VCaP (cell line): Measurements from ENCODE around the gene GMPS.

Source experiments
- H3K27ac ChIP-seq: fragments of 450-650 bp; 2 replicates; pipeline ENCODE4 v1.5.1; 2017
- TF ChIP-seq, protein P1 (sequence below): fragments of 450-650 bp; conservative IDR thresholded peaks from 2 replicates; pipeline ENCODE4 v1.5.1; 2017; ENCODE audit warnings: mild to moderate bottlenecking, moderate library complexity

Gene GMPS

DNA sequence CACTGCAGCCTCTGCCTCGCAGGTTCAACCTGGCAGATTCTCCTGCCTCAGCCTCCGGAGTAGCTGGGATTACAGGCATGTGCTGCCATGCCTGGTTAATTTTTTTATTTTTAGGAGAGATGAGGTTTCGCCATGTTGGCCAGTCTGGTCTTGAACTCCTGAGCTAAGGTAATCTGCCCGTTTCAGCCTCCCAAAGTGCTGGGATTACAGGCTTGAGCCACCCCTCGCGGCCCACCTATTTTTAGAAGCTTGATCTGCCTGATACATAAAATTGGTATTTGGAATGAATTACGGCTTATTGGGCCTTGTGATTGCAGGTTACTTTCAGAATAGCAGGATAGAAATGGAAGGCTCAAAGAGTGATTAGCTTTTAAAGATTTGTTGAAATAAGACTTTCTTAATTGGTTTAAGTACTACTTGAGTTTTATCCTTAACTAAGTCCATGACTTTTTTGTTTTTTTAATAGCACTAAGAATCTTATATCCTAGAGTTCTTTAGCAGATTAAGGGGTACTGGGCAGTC is 25.0 kb downstream of the GMPS start:
- TF ChIP-seq, protein P1, sequence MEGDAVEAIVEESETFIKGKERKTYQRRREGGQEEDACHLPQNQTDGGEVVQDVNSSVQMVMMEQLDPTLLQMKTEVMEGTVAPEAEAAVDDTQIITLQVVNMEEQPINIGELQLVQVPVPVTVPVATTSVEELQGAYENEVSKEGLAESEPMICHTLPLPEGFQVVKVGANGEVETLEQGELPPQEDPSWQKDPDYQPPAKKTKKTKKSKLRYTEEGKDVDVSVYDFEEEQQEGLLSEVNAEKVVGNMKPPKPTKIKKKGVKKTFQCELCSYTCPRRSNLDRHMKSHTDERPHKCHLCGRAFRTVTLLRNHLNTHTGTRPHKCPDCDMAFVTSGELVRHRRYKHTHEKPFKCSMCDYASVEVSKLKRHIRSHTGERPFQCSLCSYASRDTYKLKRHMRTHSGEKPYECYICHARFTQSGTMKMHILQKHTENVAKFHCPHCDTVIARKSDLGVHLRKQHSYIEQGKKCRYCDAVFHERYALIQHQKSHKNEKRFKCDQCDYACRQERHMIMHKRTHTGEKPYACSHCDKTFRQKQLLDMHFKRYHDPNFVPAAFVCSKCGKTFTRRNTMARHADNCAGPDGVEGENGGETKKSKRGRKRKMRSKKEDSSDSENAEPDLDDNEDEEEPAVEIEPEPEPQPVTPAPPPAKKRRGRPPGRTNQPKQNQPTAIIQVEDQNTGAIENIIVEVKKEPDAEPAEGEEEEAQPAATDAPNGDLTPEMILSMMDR, result no peak
- H3K27ac ChIP-seq, result no peak overlapping the region

DNA sequence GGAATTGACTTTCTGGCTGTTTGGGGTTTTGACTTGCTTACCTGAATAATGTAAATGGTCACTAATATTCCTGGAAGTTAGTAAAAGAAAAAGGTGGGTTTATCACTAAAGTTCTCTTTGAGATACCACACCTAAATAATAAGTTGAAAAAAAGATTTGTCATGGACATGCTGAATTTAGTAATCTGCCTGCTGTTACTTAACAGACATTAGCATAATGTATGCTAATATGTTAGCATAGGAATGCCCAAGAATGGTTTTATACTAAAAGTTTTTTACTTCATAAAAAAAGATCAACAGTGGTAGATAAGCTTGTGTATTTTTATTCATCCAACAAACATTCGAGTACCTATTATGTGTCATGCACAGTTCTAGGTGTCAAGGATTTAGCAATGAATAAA is 36.5 kb downstream of the GMPS start:
- no peak overlapping the region for H3K27ac ChIP-seq

DNA sequence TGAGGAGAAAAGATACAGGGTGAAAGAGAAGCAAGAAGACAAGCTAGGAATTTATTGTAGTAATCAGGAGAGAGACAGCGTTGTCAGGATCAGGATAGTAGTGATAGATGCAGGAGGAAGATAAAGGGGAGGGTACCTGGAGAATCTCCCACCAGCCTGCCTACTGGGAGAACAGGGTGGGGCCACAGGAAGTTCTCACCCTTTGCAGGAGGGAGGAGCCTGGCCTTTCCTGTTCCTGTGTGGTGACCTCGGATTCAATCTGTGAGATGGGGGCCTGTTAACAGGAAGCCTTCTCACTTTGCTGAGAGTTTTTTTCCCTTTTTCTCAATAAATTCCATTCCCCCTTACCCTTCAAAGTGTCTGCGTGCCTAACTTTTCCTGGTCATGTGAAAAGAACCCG is 37.6 kb downstream of the GMPS start:
- no peak overlapping the region for H3K27ac ChIP-seq
- TF ChIP-seq, protein P1, result no peak

More for the DNA sequence above, 36.5 kb downstream of the GMPS start:
- TF ChIP-seq, protein P1, result no peak

DNA sequence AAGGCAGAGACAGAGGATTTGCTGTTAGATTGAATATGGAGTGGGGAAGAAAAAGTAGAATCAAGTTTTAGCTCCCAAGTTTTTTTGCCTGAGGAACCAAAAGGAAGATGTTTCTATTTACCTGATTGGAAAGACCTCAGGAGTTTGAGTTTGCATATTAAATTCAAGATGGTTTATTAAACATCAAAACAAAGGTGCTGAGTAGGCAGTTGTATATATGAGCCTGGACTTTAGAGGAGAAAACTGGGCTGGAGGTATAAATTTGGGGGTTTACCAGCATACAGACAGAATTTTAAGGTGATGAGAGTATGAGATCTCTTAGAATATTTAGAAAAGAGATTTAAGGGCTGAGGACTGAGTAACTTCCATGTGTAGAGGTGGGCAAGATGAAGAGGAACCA is 38.2 kb downstream of the GMPS start:
- TF ChIP-seq, protein P1, result no peak
- no peak overlapping the region for H3K27ac ChIP-seq

DNA sequence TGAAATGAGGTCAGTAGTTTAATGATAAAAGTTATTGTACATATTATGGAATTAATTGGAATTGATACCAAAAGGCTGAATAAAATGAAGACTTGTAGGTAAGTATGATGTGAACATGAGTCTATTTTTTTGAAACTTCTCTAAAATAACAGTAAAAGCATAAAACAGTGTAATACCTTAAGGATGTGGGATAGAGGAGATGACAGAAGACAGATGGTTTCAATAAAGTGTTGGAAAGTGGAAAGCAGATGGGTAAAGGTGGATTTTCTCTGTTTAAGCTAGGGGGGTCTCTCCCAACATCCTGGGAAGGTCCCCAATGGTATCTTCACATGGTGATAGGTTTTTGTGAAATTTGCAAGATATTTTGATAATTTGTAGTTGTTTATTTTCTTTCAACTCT is 41.6 kb downstream of the GMPS start:
- H3K27ac ChIP-seq, result no peak overlapping the region
- TF ChIP-seq, protein P1, result no peak

DNA sequence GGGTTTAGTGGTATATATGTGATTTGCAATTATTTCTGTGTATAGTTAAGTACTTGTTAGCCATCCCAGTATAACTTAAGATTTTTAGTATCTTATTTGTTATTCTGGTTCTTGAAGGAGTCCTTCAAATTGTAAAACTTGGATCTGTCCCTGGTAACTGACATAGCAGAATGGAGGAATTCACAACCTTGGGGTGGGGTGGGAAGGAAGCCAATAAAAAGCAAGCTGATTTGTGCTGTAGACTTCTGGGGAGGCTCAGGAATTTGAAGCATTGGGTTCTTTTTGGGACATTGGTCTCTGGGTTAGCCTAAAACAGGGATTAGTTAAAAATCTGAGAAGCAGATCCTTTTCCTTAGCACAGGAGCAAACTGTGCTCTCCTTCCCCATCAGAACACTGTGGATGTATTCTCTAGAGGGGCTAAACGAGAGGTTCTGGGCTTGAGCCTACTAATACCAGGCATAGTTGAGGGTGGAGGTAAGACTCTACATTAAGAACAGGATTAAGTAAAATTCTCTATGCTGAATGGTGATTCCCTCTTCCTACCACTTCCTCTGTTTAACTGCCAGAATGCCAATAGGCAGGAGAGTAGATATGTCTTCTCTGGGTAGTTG is 42.2 kb downstream of the GMPS start:
- TF ChIP-seq, protein P1, result no peak
- H3K27ac ChIP-seq, result no peak overlapping the region

DNA sequence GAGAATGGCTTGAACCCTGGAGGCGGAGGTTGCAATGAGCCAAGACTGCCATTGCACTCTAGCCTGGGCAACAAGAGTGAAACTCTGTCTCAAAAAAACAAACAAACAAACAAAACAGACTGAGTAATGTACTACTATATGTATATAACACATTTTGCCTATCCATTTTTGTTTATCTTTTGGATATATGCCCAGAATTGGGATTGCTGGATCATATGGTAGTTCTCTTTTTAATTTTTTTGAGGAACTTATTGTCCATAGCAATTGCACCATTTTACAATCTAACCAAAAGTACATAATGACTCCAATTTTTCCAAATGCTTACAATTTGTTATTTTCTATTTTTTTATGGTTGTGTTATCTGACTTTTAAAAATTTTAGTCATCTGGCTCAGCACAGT is 47.3 kb downstream of the GMPS start:
- TF ChIP-seq, protein P1, result no peak
- no peak overlapping the region for H3K27ac ChIP-seq
